Activated CD8-positive, alpha-beta T cell treated with anti-CD3 and anti-CD28 coated beads for 36 hours (primary cell): Measurements from ENCODE around the gene COL8A1. TPM values are rescaled to one million over a fixed set of nuclear protein-coding genes. Genes with fewer than 3 reads are reported as not detected.

Source experiments
- ATAC-seq: fragments of 200-7000 bp; cut with Tn5 transposase; one replicate; pipeline ENCODE4 v1.10.0; 2021; ENCODE audit warnings: mild to moderate bottlenecking, moderate library complexity
- CTCF ChIA-PET: fragments of 350-600 bp; sonication (Branson Sonifier 250); formaldehyde crosslinking; loops from one replicate; lab custom pipeline; 2021; ENCODE audit warnings: antibody characterized with exemption; lab: Charles Lee
- POLR2A ChIA-PET: fragments of 350-600 bp; sonication (Branson Sonifier 250); formaldehyde crosslinking; loops from one replicate; lab custom pipeline; 2021; ENCODE audit warnings: antibody characterized with exemption; lab: Charles Lee
- DNase-seq: peaks from one replicate; pipeline ENCODE4 v3.0.0-alpha.2; 2020
- H3K27ac Mint-ChIP-seq: one replicate; pipeline ENCODE4 v1.8.0; 2021; ENCODE audit warnings: mild to moderate bottlenecking, mixed read lengths
- H3K27me3 Mint-ChIP-seq: one replicate; pipeline ENCODE4 v1.8.0; 2021; ENCODE audit warnings: mixed read lengths
- H3K36me3 Mint-ChIP-seq: one replicate; pipeline ENCODE4 v1.8.0; 2021; ENCODE audit warnings: low read depth, mixed read lengths
- H3K4me1 Mint-ChIP-seq: one replicate; pipeline ENCODE4 v1.8.0; 2021; ENCODE audit warnings: low read depth, mixed read lengths
- H3K4me3 Mint-ChIP-seq: one replicate; pipeline ENCODE4 v1.8.0; 2021; ENCODE audit warnings: mild to moderate bottlenecking, moderate library complexity, mixed read lengths
- H3K9me3 Mint-ChIP-seq: one replicate; pipeline ENCODE4 v1.8.0; 2021; ENCODE audit warnings: mixed read lengths
- CTCF ChIP-seq: fragments of 200-600 bp; IDR thresholded peaks from one replicate; pipeline ENCODE4 v1.8.0; 2022; ENCODE audit warnings: antibody characterized with exemption, mild to moderate bottlenecking
- intact Hi-C: fragments of 100-400 bp; cut with micrococcal nuclease; formaldehyde crosslinking; loops from one replicate; pipeline ENCODE4 v1.10.0; 2022
- total RNA-seq, 2 experiments: library from RNA; stranded (reverse); gene quantifications; one replicate each; pipeline ENCODE4 v1.2.3, GENCODE V29; 2021

The COL8A1 gene
- total RNA-seq, 2 experiments from 2014 or later, result not detected

- TF ChIP-seq CTCF, result no peak
- no peak for DNase-seq
- POLR2A ChIA-PET, result no interaction called here
- CTCF ChIA-PET, result no interaction called here
- Mint-ChIP-seq H3K27me3 (peaks cover 16% of the 10 kb centered on the region), H3K4me3 (no peak overlapping the region), H3K9me3 (no peaks in the 10 kb centered on the region), H3K27ac (no peak overlapping the region), H3K4me1 (no peaks in the 10 kb centered on the region), H3K36me3 (no peaks in the 10 kb centered on the region)
- intact Hi-C loops, result loop anchor here (10.0 kb wide), 1 partner anchor 734 kb away; no protein-coding TSS in a partner anchor
- ATAC-seq, result no peak
Observed at GRCh38 chr3:99758502-99759177, 120.2 kb downstream of the COL8A1 start.

- ChIA-PET CTCF (no interaction called here), POLR2A (no interaction called here)
- no peaks in the 10 kb centered on the region for H3K4me1 Mint-ChIP-seq
- DNase-seq, result no peak
- no peak for TF ChIP-seq CTCF
- no peaks in the 10 kb centered on the region for H3K36me3 Mint-ChIP-seq
- H3K27me3 Mint-ChIP-seq, result peaks cover 13% of the 10 kb centered on the region
- ATAC-seq, result no peak
- H3K27ac Mint-ChIP-seq, result no peak overlapping the region
- intact Hi-C loops, result no loop called here
- no peak overlapping the region for H3K4me3 Mint-ChIP-seq
- no peaks in the 10 kb centered on the region for H3K9me3 Mint-ChIP-seq
Observed at GRCh38 chr3:99760031-99760430, 121.6 kb downstream of the COL8A1 start.

DNA sequence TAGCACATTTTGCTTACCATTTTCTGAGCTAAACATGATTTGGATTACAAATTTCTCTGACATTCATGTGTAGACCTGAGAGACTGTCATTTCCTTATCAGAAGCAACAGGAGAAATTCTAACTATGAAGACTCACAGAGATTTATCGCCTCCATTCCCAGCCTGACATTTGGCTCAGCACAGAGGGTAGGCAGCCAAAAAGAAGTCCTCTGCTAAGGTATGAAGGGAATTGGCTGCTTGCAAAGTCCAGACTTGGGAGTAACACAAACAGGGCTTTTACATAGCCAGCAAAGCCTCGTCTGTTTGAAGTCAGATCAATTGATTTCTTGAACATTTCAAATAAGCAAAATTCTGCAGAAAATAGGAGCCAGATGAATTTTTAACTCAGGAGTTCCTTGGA lies 122.2 kb downstream of the COL8A1 start:
- no peak for TF ChIP-seq CTCF
- Mint-ChIP-seq H3K9me3 (no peaks in the 10 kb centered on the region), H3K4me3 (no peak overlapping the region), H3K36me3 (no peaks in the 10 kb centered on the region), H3K4me1 (no peaks in the 10 kb centered on the region), H3K27ac (no peak overlapping the region), H3K27me3 (peaks cover 13% of the 10 kb centered on the region)
- no peak for ATAC-seq
- ChIA-PET CTCF (no interaction called here), POLR2A (no interaction called here)
- DNase-seq, result no peak
- intact Hi-C loops, result no loop called here

DNA sequence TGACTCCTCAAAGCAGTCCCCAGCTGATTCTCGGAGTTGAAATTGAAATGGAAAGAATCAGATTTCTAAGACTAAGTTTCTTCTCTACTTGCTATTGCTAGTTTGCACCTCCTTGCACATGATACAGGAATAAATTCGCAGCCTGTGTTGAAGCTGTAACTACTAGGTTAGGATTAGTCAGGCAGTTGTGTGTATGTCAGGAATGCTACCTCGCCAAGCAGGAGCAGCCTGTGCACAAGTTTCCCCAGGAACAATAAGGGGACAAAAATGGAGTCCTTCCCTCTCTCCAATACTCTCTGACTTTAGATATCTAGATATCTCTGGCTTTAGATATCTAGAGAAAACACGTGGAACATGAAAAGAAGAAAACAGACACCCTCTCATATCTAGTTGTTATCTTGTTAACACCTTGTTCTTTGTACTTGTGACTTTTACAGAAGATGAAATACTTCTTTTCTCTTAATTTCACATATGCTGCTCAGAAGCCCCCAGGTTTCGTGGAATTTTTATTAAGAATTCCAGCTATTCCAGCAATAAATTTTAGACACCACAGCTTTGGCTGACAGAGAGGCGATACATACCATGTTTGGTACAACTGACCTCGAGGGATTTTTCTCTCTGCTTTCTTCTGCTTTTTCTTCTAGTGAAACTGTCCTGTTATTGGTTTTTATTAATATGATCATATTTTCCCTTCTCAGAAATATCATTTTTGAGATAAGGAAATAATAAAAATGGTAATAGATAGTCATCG lies 123.2 kb downstream of the COL8A1 start:
- Mint-ChIP-seq H3K27me3 (peaks cover 15% of the 10 kb centered on the region), H3K4me1 (no peaks in the 10 kb centered on the region), H3K36me3 (no peaks in the 10 kb centered on the region), H3K9me3 (no peaks in the 10 kb centered on the region), H3K27ac (no peak overlapping the region), H3K4me3 (no peak overlapping the region)
- CTCF ChIA-PET, result interaction anchor here (1.2 kb wide), 1 partner anchor 49 kb away, joined by 3 read pairs; no protein-coding TSS in a partner anchor
- no peak for TF ChIP-seq CTCF
- intact Hi-C loops, result no loop called here
- POLR2A ChIA-PET, result interaction anchor here (0.5 kb wide), 1 partner anchor 62 kb away, joined by 3 read pairs; no protein-coding TSS in a partner anchor
- no peak for ATAC-seq
- DNase-seq, result no peak

- Mint-ChIP-seq H3K4me1 (no peaks in the 10 kb centered on the region), H3K9me3 (no peaks in the 10 kb centered on the region), H3K4me3 (no peak overlapping the region), H3K27me3 (peaks cover 15% of the 10 kb centered on the region), H3K36me3 (no peaks in the 10 kb centered on the region), H3K27ac (no peak overlapping the region)
- DNase-seq (no peak), ATAC-seq (no peak)
- no peak for TF ChIP-seq CTCF
- intact Hi-C loops, result no loop called here
- ChIA-PET POLR2A (no interaction called here), CTCF (interaction anchor here (1.8 kb wide), 1 partner anchor 9 kb away, joined by 7 read pairs; no protein-coding TSS in a partner anchor)
Observed at GRCh38 chr3:99762901-99763300, 124.5 kb downstream of the COL8A1 start.
